Stomach (tissue), 4 donors: ENCODE measurements around the gene BCAS1.

Source experiments
- POLR2AphosphoS5 ChIP-seq, 3 donors: sonication (generic); formaldehyde crosslinking; IDR thresholded peaks; one replicate each; pipeline ENCODE4 v1.6.1; 2016; ENCODE audit warnings: antibody characterized with exemption in 3 of 3
- TF ChIP-seq, protein P1 (sequence below), 7 experiments: fragments of 450-650 bp in 4 of 7; fragments of 200-600 bp in 3 of 7; sonication (generic) in 3 of 7; IDR thresholded peaks; one replicate each; pipeline ENCODE4 v1.5.1; 2016 to 2019; ENCODE audit warnings: antibody characterized with exemption in 7 of 7, control low read depth in 2 of 7, mild to moderate bottlenecking in 1 of 7

DNA sequence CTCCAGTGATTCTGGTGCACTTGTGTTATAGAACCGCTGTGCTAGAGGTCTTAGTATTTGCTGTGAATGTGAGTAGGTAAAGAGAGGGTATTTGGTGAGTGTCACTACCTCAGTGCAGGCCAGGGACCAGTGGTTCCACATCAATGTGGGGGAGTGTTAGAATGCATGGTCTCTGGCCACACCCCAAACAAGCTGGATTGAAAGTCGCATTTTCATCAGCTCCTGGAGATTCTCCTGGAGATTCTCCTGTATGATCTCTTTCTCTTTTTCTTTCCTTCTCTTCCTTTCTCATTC lies 26.8 kb upstream of the BCAS1 start:
- TF ChIP-seq, protein P1, sequence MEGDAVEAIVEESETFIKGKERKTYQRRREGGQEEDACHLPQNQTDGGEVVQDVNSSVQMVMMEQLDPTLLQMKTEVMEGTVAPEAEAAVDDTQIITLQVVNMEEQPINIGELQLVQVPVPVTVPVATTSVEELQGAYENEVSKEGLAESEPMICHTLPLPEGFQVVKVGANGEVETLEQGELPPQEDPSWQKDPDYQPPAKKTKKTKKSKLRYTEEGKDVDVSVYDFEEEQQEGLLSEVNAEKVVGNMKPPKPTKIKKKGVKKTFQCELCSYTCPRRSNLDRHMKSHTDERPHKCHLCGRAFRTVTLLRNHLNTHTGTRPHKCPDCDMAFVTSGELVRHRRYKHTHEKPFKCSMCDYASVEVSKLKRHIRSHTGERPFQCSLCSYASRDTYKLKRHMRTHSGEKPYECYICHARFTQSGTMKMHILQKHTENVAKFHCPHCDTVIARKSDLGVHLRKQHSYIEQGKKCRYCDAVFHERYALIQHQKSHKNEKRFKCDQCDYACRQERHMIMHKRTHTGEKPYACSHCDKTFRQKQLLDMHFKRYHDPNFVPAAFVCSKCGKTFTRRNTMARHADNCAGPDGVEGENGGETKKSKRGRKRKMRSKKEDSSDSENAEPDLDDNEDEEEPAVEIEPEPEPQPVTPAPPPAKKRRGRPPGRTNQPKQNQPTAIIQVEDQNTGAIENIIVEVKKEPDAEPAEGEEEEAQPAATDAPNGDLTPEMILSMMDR (IDR thresholded peaks at IDR 0.05): no peak
- no peak for TF ChIP-seq POLR2AphosphoS5 (IDR thresholded peaks at IDR 0.05)
